Pancreas (tissue), 10 donors: Measurements from ENCODE around the gene MAPK9. TPM values are rescaled to one million over a fixed set of nuclear protein-coding genes. Genes with fewer than 3 reads are reported as not detected.

Source experiments
- ATAC-seq, 4 donors: fragments of 200-7000 bp; cut with Tn5 transposase; one replicate each; pipeline versions ENCODE4 v1.8.0 to v1.9.1; 2020; ENCODE audit warnings: mild to moderate bottlenecking in 4 of 4, moderate library complexity in 4 of 4
- DNase-seq, 6 donors: peaks; one replicate each; pipeline ENCODE4 v3.0.0-alpha.2; 2020
- FAIRE-seq: peaks from 2 replicates; lab custom pipeline; 2012; peaks lifted over from hg19 to GRCh38; lab: Jason Lieb, UNC
- H3K27ac ChIP-seq, 4 donors: fragments of 200-600 bp; sonication (generic); 1 replicate in 3 of 4; 2 replicates in 1 of 4; pipeline versions ENCODE4 v1.5.0 to v1.8.0; 2020
- H3K27me3 ChIP-seq, 4 donors: fragments of 200-600 bp; one replicate each; pipeline ENCODE4 v1.8.0; 2021
- H3K36me3 ChIP-seq, 3 donors: fragments of 200-600 bp; sonication (generic) in 1 of 3; one replicate each; pipeline versions ENCODE4 v1.5.0 to v1.8.0; 2020 to 2021
- H3K4me1 ChIP-seq, 3 donors: fragments of 200-600 bp; one replicate each; pipeline ENCODE4 v1.8.0; 2021
- H3K4me3 ChIP-seq, 4 donors: fragments of 200-600 bp; sonication (generic) in 2 of 4; one replicate each; pipeline versions ENCODE4 v1.5.0 to v1.8.0; 2020 to 2021
- H3K9me3 ChIP-seq, 4 donors: fragments of 200-600 bp; one replicate each; pipeline ENCODE4 v1.8.0; 2021
- WGBS, 2 donors: extraction: QIAGEN DNeasy Blood & Tissue Kit; methylation state at CpG; one replicate each; pipeline ENCODE4 v1.1.7; 2013; 5-methylcytosine and 5-hydroxymethylcytosine counted together
- intact Hi-C, 3 donors: fragments of 100-400 bp; cut with DNase I; formaldehyde crosslinking; loops; one replicate each; pipeline versions ENCODE4 v1.11.1 to v1.14.2; 2022
- polyA plus RNA-seq, 2 donors: library from polyadenylated mRNA; stranded (reverse); fragments of 200-250 nt; gene quantifications; one replicate each; pipeline ENCODE4 v1.2.3, GENCODE V29; 2013
- total RNA-seq, 6 donors: library from RNA; stranded (reverse); fragmentation: NEBNext Ultra II Directional in 4 of 6; extraction: Animal tissue kit (Norgen Biotek cat#: 25700) in 4 of 6; gene quantifications; one replicate each; pipeline versions ENCODE4 v1.2.1 to v1.2.4, GENCODE V29; 2021 to 2023
- TF ChIP-seq, protein P1 (sequence below), 4 donors: fragments of 200-600 bp; sonication (generic) in 3 of 4; IDR thresholded peaks; one replicate each; pipeline versions ENCODE4 v1.5.0 to v1.8.0; 2021; ENCODE audit warnings: antibody characterized with exemption in 4 of 4
- donor health status: healthy with polysubstance abuse.
- donor health status: DM: no; HTN: no; CAD: no; lungs with moderate emphysema.
- donor health status: DM: no; HTN: no; CAD: no.
- donor health status: control.
- donor health status: control.
- donor health status: Bipolar disorder and iron deficiency.
- donor health status: DM: yes; HTN: yes; CAD: no.
- donor health status: DM: no; HTN: no; CAD: no.
- donor health status: DM: no; HTN: no; CAD: no.
- donor health status: DM: yes; HTN: yes; CAD: no.

MAPK9 gene
- total and polyA plus RNA-seq, 8 donors = 10.7 to 40.3 (median 28.9) TPM

DNA sequence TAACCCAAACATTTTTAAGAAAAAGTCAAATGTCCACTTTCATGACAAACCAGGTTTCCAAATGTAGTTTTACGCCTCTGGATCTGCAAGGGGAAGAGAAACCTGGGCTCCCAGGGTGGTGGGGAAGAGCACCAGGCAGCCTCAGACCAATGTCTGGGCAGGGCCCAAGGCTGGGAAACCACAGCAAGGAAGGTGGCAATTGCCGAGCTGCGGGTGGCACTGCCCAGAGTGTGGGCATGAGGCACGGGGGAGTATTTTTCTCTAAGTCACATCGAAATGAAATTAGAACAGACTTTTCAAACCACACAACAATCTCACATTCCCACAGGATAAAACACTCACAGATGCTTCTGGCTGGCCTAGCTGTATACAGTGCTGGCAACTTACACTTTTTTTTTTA is 50.3 kb downstream of the MAPK9 start:
- Histone ChIP-seq H3K4me3 (no peak overlapping the region), H3K36me3 (peaks cover 0 to 60% (median 19%) of the 10 kb centered on the region in 3 donors), H3K9me3 (no peaks in the 10 kb centered on the region), H3K27ac (no peak overlapping the region), H3K27me3 (no peaks in the 10 kb centered on the region), H3K4me1 (no peaks in the 10 kb centered on the region)
- DNase-seq = no peak
- no peak for ATAC-seq
- intact Hi-C loops = no loop called here
- 95 to 98% methylated on average over 5 of the region's 5 CpGs for WGBS, 2 donors
- no peak for FAIRE-seq
- TF ChIP-seq, protein P1, sequence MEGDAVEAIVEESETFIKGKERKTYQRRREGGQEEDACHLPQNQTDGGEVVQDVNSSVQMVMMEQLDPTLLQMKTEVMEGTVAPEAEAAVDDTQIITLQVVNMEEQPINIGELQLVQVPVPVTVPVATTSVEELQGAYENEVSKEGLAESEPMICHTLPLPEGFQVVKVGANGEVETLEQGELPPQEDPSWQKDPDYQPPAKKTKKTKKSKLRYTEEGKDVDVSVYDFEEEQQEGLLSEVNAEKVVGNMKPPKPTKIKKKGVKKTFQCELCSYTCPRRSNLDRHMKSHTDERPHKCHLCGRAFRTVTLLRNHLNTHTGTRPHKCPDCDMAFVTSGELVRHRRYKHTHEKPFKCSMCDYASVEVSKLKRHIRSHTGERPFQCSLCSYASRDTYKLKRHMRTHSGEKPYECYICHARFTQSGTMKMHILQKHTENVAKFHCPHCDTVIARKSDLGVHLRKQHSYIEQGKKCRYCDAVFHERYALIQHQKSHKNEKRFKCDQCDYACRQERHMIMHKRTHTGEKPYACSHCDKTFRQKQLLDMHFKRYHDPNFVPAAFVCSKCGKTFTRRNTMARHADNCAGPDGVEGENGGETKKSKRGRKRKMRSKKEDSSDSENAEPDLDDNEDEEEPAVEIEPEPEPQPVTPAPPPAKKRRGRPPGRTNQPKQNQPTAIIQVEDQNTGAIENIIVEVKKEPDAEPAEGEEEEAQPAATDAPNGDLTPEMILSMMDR (IDR thresholded peaks at IDR 0.05) = no peak

DNA sequence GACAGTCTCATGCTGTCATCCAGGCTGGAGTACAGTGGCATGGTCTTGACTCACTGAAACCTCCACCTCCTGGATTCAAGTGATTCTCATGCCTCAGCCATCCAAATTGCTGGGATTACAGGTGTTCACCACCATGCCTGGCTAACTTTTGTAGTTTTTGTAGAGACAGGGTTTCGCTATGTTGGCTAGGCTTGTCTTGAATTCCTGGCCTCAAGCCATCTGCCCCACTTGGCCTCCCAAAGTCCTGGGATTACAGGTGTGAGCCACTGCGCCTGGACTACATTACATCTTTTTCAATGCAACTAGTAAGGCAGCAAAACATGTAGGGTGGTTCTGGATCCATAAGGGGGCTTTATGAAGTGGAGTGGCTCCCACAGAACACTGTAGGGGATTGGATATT is 53.3 kb downstream of the MAPK9 start:
- WGBS, 2 donors = 97 to 100% methylated on average over 2 of the region's 2 CpGs
- Histone ChIP-seq H3K4me1 (no peaks in the 10 kb centered on the region), H3K27ac (no peak overlapping the region), H3K27me3 (no peaks in the 10 kb centered on the region), H3K4me3 (no peak overlapping the region), H3K36me3 (peaks cover 0 to 78% (median 25%) of the 10 kb centered on the region in 3 donors), H3K9me3 (no peaks in the 10 kb centered on the region)
- DNase-seq (no peak), FAIRE-seq (no peak), ATAC-seq (no peak)
- intact Hi-C loops = no loop called here
- TF ChIP-seq, protein P1 (IDR thresholded peaks at IDR 0.05) = no peak

DNA sequence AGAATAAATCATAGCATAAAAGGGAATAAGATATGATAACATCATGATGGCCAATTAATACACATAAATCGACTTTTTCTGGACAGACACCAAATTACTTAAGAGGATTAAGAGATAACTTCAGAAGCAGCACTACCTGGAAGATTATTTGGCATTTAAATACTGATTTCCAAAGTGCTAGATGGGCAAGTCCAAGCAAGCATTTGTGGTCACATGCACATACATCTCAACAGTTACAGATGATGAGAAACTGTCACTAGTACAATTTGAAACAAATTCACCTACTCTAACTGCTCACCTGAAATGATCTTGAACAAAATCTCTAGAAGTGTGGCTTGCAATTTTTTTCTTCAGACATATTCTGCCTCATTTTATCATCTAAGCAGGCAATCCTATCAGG is 56.0 kb downstream of the MAPK9 start:
- Histone ChIP-seq H3K4me3 (no peak overlapping the region), H3K9me3 (no peaks in the 10 kb centered on the region), H3K36me3 (peaks cover 0 to 70% (median 16%) of the 10 kb centered on the region in 3 donors), H3K27me3 (no peaks in the 10 kb centered on the region), H3K27ac (no peak overlapping the region), H3K4me1 (no peaks in the 10 kb centered on the region)
- intact Hi-C loops = no loop called here
- no peak for ATAC-seq
- 90 to 95% methylated on average over 1 of the region's 1 CpG for WGBS, 2 donors
- DNase-seq = no peak
- TF ChIP-seq, protein P1 (IDR thresholded peaks at IDR 0.05) = no peak
- FAIRE-seq = no peak

DNA sequence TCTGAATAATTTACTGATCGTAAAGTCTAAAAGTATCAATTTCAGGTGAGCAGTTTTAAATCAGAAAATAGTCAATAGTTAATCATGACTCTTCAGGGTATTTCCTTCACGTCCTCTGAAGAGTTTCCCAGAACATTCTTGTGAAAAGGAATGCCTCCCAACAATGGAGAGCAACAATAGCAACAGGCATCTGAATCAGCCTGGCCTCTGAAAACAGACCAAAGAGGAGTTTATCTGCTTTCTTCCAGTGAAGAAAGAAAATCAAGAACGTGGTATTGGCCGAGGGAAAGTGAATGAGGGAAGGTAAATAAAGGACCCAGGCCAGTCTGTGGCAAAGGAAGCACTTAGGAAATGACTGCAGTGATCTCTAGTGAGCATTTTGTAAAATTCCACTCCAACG is 56.8 kb downstream of the MAPK9 start:
- no peak overlapping the region for H3K27ac ChIP-seq
- H3K27me3 ChIP-seq = no peaks in the 10 kb centered on the region
- intact Hi-C loops = no loop called here
- no peak for ATAC-seq
- 85 to 87% methylated on average over 5 of the region's 5 CpGs for WGBS, 2 donors
- H3K4me1 ChIP-seq = no peaks in the 10 kb centered on the region
- H3K4me3 ChIP-seq = no peak overlapping the region
- no peaks in the 10 kb centered on the region for H3K9me3 ChIP-seq
- FAIRE-seq = no peak
- no peak for DNase-seq
- H3K36me3 ChIP-seq = peaks cover 0 to 67% (median 16%) of the 10 kb centered on the region in 3 donors
- TF ChIP-seq, protein P1 (IDR thresholded peaks at IDR 0.05) = no peak

DNA sequence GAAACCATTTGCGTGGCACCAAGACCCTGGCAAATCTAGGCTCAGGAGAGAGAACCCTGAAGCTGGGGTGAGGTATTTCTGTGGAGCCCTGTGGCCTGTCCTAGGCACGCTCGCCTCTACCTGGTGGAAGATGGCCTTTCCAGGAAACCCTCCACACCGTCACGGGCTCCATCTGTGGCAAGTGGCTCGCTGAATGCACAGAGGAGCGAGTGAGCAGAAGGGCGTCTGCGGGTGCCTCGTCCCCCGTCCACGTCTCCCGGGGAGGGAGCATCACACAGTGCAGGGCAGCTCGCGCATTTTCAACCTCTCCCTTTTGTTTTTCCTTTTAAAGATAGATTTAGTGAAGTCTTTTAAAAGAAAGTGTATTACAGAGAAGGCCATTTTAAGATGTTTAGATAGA is 57.6 kb downstream of the MAPK9 start:
- Histone ChIP-seq H3K4me1 (no peaks in the 10 kb centered on the region), H3K27me3 (no peaks in the 10 kb centered on the region), H3K4me3 (no peak overlapping the region), H3K27ac (no peak overlapping the region), H3K36me3 (peaks cover 0 to 62% (median 16%) of the 10 kb centered on the region in 3 donors), H3K9me3 (no peaks in the 10 kb centered on the region)
- no peak for DNase-seq
- ATAC-seq = no peak
- TF ChIP-seq, protein P1 (IDR thresholded peaks at IDR 0.05) = no peak
- FAIRE-seq = no peak
- 98% methylated on average over 15 of the region's 15 CpGs for WGBS, 2 donors
- intact Hi-C loops = no loop called here
